Dermis blood vessel endothelial cell (primary cell): ENCODE data around the gene IFNA7. TPM values are rescaled to one million over a fixed set of nuclear protein-coding genes. Genes with fewer than 3 reads are reported as not detected.
"Not testable (repeated sequence)": the region's sequence is repeated elsewhere in the genome, so short reads cannot be mapped to it uniquely, and the experiment has no call there.

Source experiments
- DNase-seq: peaks from one replicate; pipeline ENCODE4 v3.0.0; 2010
- total RNA-seq: library from RNA; depleted of rRNA; stranded (reverse); fragments of >200 nt; gene quantifications from 2 replicates; pipeline ENCODE4 v1.2.3, GENCODE V29; 2014

IFNA7 gene
- total RNA-seq, result not detected in 2 replicates

- not testable (repeated sequence) for DNase-seq
Measured at GRCh38 chr9:21202105-21202504, at the start of gene IFNA7. TSS of gene IFNA7 (minus strand) at chr9:21202205. CDS start at chr9:21202165, 40 bp downstream.

DNA sequence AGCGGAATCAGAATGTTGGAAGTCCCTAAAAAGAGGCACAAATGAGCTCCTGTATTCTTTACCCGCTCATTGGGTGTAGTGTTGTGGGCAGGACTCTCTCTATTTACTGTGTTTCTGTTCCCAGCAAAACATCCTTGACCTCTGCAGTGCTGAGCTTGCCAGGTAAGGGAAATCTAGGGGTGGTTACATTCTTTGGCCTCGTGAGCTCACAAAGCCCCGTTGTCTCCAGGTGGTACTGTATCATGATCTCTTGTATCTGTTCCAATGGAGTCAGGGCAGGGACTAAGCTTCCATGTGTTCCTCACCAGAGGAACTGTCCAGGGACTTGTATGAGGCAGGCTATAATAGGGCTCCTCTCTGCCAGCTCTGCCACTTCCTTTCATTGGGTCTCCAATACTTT is 49.6 kb upstream of the IFNA7 start:
- no peak for DNase-seq

DNA sequence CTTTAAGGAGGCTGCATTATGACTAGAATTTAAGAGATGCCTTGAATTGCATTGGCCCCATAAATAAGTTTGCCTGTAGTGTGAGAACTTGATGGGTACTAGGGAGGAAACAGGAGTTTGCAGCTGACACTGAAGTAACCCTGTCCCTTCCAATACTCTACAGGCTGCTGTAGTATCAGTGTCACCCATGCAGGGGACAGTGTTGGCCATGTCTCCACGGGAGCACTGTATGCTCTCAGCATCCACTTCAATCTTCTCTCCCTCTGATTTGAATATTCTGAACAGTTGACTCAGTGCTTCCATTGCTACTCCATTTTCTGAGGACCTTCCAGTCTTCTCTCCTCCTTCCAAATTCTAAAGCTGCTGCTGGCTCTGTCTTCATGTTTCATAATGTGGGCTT is 49.2 kb upstream of the IFNA7 start:
- DNase-seq, result no peak

GRCh38 chr9:21244836-21245235 is 42.8 kb upstream of the IFNA7 start:
- no peak for DNase-seq

GRCh38 chr9:21239911-21240310 is 37.9 kb upstream of the IFNA7 start, which contains the start of gene IFNA14:
TSS of gene IFNA14 (minus strand) at chr9:21240005. CDS start at chr9:21239935, 70 bp downstream.
- no peak for DNase-seq

GRCh38 chr9:21236360-21236714 is 34.3 kb upstream of the IFNA7 start:
- not testable (repeated sequence) for DNase-seq

DNA sequence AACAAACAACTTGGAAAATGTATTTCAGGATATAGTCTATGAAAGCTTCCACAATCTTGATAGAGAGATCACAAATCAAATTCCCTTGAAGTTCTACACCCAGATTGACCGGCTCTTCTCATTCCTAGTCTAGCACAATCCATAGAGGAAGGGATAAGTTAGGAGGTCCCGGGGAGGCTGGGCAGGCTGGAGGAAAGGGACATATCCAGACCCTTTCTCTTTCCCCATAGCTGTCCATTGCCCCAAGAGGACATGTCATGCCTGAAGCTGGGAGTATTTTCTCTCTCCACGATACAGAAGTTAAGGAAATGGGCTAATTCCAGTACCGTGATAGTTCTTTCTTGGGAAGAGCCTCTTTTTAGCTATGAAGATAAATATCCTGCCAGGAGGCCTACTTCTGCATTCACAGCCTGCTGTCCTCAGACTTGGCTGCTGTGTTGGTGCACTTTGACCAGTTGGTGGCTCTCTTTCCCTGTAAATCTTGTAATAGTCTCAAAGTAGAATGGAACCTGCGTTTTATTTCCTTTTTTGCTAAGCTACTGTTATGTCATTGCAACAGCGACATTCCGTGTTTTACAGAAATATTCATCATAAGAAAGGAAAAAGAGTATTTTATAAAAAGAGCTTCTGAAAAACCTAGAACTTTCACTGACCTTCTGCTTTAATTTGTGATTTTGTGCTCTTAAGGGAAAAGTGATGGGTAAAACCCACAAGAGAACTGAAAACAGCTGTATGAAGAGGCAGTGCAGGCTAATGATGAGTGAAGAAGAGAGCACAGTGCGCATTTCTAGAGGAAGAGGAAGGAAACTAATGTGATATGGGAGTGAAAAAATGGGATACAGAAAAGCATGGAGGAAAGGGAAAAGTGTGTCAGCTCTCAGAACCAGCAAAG is 33.7 kb upstream of the IFNA7 start:
- DNase-seq, result peak; percentile 71

DNA sequence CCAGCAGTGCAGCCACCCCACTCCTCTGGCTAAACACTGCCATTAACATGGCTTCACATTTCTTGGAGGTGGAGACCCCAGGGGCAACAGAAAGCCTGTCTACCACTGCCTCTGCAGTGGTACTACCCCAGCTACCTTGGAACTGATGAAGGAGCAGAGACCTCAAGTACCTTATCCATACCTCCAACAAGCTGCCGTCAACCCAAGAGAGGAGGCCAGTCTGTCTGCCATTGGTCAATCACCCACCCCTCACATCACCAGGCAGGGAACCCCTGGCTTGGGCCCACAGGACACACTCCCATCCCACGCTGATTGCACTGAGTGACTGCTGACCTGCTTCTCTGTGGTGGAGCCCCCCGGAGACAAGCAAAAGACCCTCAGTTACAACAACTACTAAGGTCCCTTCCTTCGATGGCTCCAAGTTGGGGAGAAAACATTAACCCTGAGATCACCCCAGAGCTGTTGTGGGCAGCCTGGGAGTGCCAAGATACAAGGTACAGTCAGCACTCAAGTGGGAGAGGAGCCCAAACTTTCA is 32.2 kb upstream of the IFNA7 start:
- DNase-seq, result no peak

- DNase-seq, result no peak
Measured at GRCh38 chr9:21233258-21233657, 31.3 kb upstream of the IFNA7 start.

DNA sequence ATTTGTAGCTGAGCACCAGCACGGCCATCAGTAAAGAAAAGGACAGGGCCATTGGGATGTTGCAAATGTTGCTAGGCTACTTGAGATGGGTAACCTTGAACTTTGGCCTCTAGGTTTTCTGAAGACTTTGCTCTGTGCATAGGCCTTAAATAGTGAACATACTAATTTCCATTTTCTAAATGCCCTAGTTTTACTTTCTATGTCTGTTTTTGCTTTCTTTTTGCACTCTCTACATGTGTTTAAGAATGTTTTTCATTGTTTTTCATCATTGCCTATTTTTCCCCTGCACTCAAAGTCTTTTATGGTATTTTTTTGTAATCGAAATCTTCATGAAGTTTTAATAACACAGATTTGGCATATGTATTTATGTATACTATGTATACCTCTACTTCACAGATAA is 26.1 kb upstream of the IFNA7 start, which contains the start of gene IFNA17:
Gene IFNA17 (minus strand): TSS at position 101 of the 400 bp plus-strand sequence. CDS start 49 bp downstream, at position 52.
- DNase-seq, result no peak

DNA sequence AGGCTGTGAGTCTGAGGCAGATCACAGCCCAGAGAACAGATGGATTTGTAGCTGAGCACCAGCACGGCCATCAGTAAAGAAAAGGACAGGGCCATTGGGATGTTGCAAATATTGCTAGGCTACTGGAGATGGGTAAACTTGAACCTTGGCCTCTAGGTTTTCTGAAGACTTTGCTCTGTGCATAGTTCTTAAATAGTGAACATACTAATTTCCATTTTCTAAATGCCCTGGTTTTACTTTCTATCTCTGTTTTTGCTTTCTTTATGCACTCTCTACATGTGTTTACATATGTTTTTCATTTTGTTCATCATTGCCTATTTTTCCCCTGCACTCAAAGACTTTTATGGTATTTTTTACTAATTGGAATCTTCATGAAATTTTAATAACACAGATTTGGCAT is 15.2 kb upstream of the IFNA7 start, which contains the start of gene IFNA16:
Gene IFNA16 (minus strand): TSS at position 101 of the 400 bp plus-strand sequence. CDS start 6 bp downstream, at position 95.
- not testable (repeated sequence) for DNase-seq

- peak; percentile 19 for DNase-seq
Measured at GRCh38 chr9:21213411-21214326, 11.7 kb upstream of the IFNA7 start.

DNA sequence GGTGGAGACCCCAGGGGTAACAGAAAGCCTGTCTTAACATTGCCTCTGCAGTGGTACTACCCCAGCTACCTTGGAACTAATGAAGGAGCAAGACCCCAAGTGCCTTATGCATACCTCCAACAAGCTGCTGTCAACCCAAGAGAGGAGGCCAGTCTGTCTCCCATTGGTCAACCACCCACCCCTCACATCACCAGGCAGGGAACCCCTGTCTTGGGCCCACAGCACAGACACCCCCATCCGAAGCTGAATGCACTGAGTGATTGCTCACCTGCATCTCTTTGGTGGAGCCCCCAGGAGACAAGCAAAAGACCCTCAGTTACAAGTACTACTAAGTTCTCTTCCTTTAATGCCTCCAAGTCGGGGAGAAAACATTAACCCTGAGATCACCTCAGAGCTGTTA is 10.2 kb upstream of the IFNA7 start:
- DNase-seq, result not testable (repeated sequence)

GRCh38 chr9:21210782-21211181 is 8.8 kb upstream of the IFNA7 start:
- not testable (repeated sequence) for DNase-seq

- no peak for DNase-seq
Measured at GRCh38 chr9:21210311-21210710, 8.3 kb upstream of the IFNA7 start.

DNA sequence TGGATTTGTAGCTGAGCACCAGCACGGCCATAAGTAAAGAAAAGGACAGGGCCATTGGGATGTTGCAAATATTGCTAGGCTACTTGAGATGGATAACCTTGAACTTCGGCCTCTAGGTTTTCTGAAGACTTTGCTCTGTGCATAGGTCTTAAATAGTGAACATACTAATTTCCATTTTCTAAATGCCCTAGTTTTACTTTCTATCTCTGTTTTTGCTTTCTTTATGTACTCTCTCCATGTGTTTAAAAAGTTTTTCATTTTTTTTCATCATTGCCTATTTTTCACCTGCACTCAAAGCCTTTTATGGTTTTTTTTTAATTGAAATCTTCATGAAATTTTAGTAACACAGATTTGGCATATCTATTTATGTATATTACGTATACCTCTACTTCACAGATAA is 5.0 kb upstream of the IFNA7 start, which contains the start of gene IFNA10:
Gene IFNA10 (minus strand): TSS at position 101 of the 400 bp plus-strand sequence. CDS start 46 bp downstream, at position 55.
- not testable (repeated sequence) for DNase-seq

DNA sequence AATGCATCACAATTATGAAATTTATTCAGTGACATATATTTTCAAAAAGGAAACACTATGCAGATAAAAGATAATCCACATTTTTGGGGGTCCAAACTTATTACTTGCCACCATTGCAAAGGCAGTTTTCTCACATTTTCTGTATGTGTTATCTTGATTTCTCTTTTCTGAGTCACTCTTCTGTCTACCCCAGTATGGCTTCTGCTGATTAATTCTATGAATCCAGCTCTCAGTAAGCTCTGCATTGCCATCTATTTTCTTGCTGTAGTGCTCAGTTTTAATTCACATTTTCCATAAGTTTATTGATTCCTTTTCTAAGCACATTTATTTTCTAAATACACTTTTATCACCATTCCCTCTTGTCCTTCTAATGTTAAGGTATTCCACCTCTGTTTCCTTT is 3.2 kb upstream of the IFNA7 start:
- no peak for DNase-seq

DNA sequence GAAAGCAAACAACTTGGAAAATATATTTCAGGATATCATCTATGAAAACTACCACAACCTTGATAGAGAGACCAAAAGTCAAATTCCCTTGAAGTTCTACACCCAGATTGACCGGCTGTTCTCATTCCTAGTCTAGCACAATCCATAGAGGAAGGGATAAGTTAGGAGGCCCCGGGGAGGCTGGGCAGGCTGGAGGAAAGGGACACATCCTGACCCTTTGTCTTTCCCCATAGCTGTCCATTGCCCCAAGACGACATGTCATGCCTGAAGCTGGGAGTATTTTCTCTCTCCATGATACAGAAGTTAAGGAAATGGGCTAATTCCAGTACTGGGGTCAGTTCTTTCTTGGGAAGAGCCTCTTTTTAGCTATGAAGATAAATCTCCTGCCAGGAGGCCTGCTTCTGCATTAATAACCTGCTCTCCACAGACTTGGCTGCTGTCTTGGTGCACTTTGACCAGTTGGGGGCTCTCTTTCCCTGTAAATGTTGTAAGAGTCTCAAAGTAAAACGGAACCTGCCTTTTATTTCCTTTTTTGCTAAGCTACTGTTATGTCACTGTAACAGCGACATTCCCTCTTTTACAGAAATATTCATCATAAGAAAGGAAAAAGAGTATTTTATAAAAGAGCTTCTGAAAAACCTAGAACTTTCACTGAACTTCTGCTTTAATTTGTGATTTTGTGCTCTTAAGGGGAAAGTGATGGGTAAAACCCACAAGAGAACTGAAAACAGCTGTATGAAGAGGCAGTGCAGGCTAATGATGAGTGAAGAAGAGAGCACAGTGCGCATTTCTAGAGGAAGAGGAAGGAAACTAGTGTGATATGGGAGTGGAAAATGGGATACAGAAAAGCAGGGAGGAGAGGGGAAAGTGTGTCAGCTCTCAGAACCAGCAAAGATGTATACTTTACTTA is 6.9 kb downstream of the IFNA7 start:
- DNase-seq, result peak; percentile 21

- not testable (repeated sequence) for DNase-seq
Measured at GRCh38 chr9:21187487-21187886, 14.5 kb downstream of the IFNA7 start, which contains the start of gene IFNA4. TSS of gene IFNA4 (minus strand) at chr9:21187587. CDS start at chr9:21187531, 56 bp downstream.

DNA sequence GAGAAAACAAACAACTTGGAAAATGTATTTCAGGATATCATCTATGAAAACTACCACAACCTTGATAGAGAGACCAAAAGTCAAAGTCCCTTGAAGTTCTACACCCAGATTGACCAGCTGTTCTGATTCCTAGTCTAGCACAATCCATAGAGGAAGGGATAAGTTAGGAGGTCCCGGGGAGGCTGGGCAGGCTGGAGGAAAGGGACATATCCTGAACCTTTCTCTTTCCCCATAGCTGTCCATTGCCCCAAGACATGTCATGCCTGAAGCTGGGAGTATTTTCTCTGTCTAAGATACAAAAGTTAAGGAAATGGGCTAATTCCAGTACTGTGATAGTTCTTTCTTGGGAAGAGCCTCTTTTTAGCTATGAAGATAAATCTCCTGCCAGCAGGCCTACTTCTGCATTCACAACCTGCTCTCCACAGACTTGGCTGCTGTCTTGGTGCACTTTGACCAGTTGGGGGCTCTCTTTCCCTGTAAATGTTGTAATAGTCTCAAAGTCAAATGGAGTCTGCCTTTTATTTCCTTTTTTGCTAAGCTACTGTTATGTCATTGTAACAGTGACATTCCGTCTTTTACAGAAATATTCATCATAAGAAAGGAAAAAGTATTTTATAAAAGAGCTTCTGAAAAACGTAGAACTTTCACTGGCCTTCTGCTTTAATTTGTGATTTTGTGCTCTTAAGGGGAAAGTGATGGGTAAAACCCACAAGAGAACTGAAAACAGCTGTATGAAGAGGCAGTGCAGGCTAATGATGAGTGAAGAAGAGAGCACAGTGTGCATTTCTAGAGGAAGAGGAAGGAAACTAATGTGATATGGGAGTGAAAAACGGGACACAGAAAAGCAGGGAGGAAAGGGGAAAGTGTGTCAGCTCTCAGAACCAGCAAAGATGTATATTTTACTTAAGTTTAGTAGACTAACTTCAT is 18.9 kb downstream of the IFNA7 start:
- peak; percentile 19 for DNase-seq
